NT2/D1 (cell line): Measurements from ENCODE around the gene VMAC.

ENCODE experiments used
- SUZ12 ChIP-seq: IDR thresholded peaks from 2 replicates; pipeline ENCODE4 v1.6.1; 2011; ENCODE audit not compliant: insufficient read length, insufficient read depth; ENCODE audit errors: extremely low read depth
- YY1 ChIP-seq: IDR thresholded peaks from 2 replicates; pipeline ENCODE4 v1.6.1; 2011; ENCODE audit not compliant: insufficient read length, insufficient read depth
- ZNF274 ChIP-seq: IDR thresholded peaks from 2 replicates; pipeline ENCODE4 v1.6.1; 2011; ENCODE audit warnings: mild to moderate bottlenecking, low read depth, low read length

- TF ChIP-seq YY1 (no peak), ZNF274 (no peak), SUZ12 (no peak)
Observed at GRCh38 chr19:5959260-5960004, 54.8 kb downstream of the VMAC start.
